Measurements from ENCODE around the gene PDZD2. TPM values are rescaled to one million over a fixed set of nuclear protein-coding genes. Genes with fewer than 3 reads are reported as not detected.

PDZD2 gene
- total and polyA plus RNA-seq, 2 donors (not counting 3 experiments of a cell fraction or from before 2014, with no cell fraction given), result 0.66 to 6.9 TPM

GRCh38 chr5:31853398-31854135, 214.6 kb downstream of the PDZD2 start:
- FAIRE-seq, result no peak
- no peaks in the 10 kb centered on the region for H3K9me1 ChIP-seq (replicated peaks; ENCODE audit: control insufficient read depth, extremely low read depth, insufficient read depth, low read length)
- H3K79me2 ChIP-seq (ENCODE audit: control insufficient read depth, insufficient read depth, low read length), result no peaks in the 10 kb centered on the region
- CTCF ChIA-PET, result interaction anchor here (1.0 to 3.4 kb wide), 4 partner anchors 10 to 239 kb away, joined by 3 to 13 read pairs (median 8); no protein-coding TSS in a partner anchor
- peak overlapping the region; percentile 83 for H2AFZ ChIP-seq (ENCODE audit: low read depth, low read length)
- H3K4me2 ChIP-seq (ENCODE audit: insufficient read depth, low read length), result peak overlapping the region; percentile 81
- H3K4me3 ChIP-seq (replicated peaks in 1 of 3; ENCODE audit: insufficient read depth in 1 of 3, low read depth in 1 of 3, low read length in 3 of 3), result no peak overlapping the region
- H3K9ac ChIP-seq (replicated peaks; ENCODE audit: extremely low read depth, insufficient read depth, low read length), result no peak overlapping the region
- H3K36me3 ChIP-seq (ENCODE audit: control insufficient read depth in 2 of 2, extremely low read depth in 1 of 2, insufficient read depth in 2 of 2, low read length in 2 of 2), result no peaks in the 10 kb centered on the region
- no TSS peak for BruUV-seq (replicated peaks)
- dilution Hi-C loops (cut with MboI; ENCODE audit: extremely low pct_ligation_motif_present, low sequenced_read_pairs), result no loop called here
- peaks cover 17% of the 10 kb centered on the region for H3K4me1 ChIP-seq (ENCODE audit: control insufficient read depth, extremely low read depth, insufficient read depth, low read length)
- intact Hi-C loops (cut with micrococcal nuclease), result loop anchor here (10.0 kb wide), 1 partner anchor 341 kb away; no protein-coding TSS in a partner anchor
- no peak for TF ChIP-seq POLR2A (IDR thresholded peaks at IDR 0.05; ENCODE audit: low read depth, low read length)
- TF ChIP-seq JUN (IDR thresholded peaks at IDR 0.05; ENCODE audit: borderline replicate concordance, insufficient read depth, insufficient read length, low read depth), result no peak
- no peak for TF ChIP-seq MYC (IDR thresholded peaks at IDR 0.05; ENCODE audit: low read depth, low read length)
- TF ChIP-seq CTCF (IDR thresholded peaks at IDR 0.05; ENCODE audit: extremely low read depth in 1 of 2, insufficient read depth in 1 of 2, low read depth in 1 of 2, low read length in 2 of 2), result no peak
- TF ChIP-seq MAX (IDR thresholded peaks at IDR 0.05; ENCODE audit: insufficient read depth, insufficient read length), result no peak
- TF ChIP-seq EZH2 (IDR thresholded peaks at IDR 0.05; ENCODE audit: borderline replicate concordance, low read depth, low read length, severe bottlenecking), result no peak
- TF ChIP-seq GATA2 (IDR thresholded peaks at IDR 0.05; ENCODE audit: insufficient read depth, insufficient read length, low read depth, low read length), result no peak
- no peak for TF ChIP-seq FOS (IDR thresholded peaks at IDR 0.05; ENCODE audit: borderline replicate concordance, insufficient read depth, low read length)
- no peak for TF ChIP-seq POLR2AphosphoS5 (IDR thresholded peaks at IDR 0.05; ENCODE audit: insufficient read depth, low read depth, low read length)
- POLR2A ChIA-PET, result no interaction called here
- H4K20me1 ChIP-seq (replicated peaks; ENCODE audit: control insufficient read depth, extremely low read depth, insufficient read depth, low read length), result no peaks in the 10 kb centered on the region
- no peaks in the 10 kb centered on the region for H3K9me3 ChIP-seq (replicated peaks; ENCODE audit: control insufficient read depth, insufficient read depth, low read length)
- DNase-seq (ENCODE audit: low read depth, low spot score), result no peak
- no peak overlapping the region for H3K27ac ChIP-seq (ENCODE audit: insufficient read depth, low read depth, low read length)
- peaks cover 0 to 2% of the 10 kb centered on the region in 2 experiments for H3K27me3 ChIP-seq (ENCODE audit: control insufficient read depth in 2 of 2, insufficient read depth in 2 of 2, low read length in 2 of 2)

Measured in endothelial cell of umbilical vein (primary cell).